ENCODE data around the gene ZBP1. TPM values are rescaled to one million over a fixed set of nuclear protein-coding genes. Genes with fewer than 3 reads are reported as not detected.

Gene ZBP1
- total and polyA plus RNA-seq, 2 experiments from 2014 or later = not detected

- Histone ChIP-seq H3K9me3 (ENCODE audit: low read depth) (no peaks in the 10 kb centered on the region), H3K27me3 (peaks cover 11% of the 10 kb centered on the region), H3K4me1 (ENCODE audit: low read depth) (no peaks in the 10 kb centered on the region), H3K36me3 (no peaks in the 10 kb centered on the region), H3K4me3 (no peak overlapping the region), H3K27ac (no peak overlapping the region)
- no peak for DNase-seq (ENCODE audit: low read depth in 1 of 2, low spot score in 1 of 2)
- no peak for TF ChIP-seq CTCF (IDR thresholded peaks at IDR 0.05; ENCODE audit: low read depth, low read length)
These were observed 3.9 kb downstream of the ZBP1 start for GRCh38 chr20:57616143-57616951.

GRCh38 chr20:57615445-57615811 is 4.8 kb downstream of the ZBP1 start:
- peaks cover 11% of the 10 kb centered on the region for H3K27me3 ChIP-seq
- no peak for DNase-seq (ENCODE audit: low read depth in 1 of 2, low spot score in 1 of 2)
- no peaks in the 10 kb centered on the region for H3K36me3 ChIP-seq
- H3K4me3 ChIP-seq = no peak overlapping the region
- no peak overlapping the region for H3K27ac ChIP-seq
- H3K4me1 ChIP-seq (ENCODE audit: low read depth) = no peaks in the 10 kb centered on the region
- TF ChIP-seq CTCF (IDR thresholded peaks at IDR 0.05; ENCODE audit: low read depth, low read length) = no peak
- H3K9me3 ChIP-seq (ENCODE audit: low read depth) = no peaks in the 10 kb centered on the region

- DNase-seq (ENCODE audit: low read depth in 1 of 2, low spot score in 1 of 2) = no peak
- no peak overlapping the region for H3K27ac ChIP-seq
- TF ChIP-seq CTCF (IDR thresholded peaks at IDR 0.05; ENCODE audit: low read depth, low read length) = no peak
- peaks cover 11% of the 10 kb centered on the region for H3K27me3 ChIP-seq
- H3K4me1 ChIP-seq (ENCODE audit: low read depth) = no peaks in the 10 kb centered on the region
- H3K9me3 ChIP-seq (ENCODE audit: low read depth) = no peaks in the 10 kb centered on the region
- no peaks in the 10 kb centered on the region for H3K36me3 ChIP-seq
- H3K4me3 ChIP-seq = no peak overlapping the region
These were observed 5.5 kb downstream of the ZBP1 start for GRCh38 chr20:57614490-57615444.

- Histone ChIP-seq H3K4me3 (no peak overlapping the region), H3K27ac (no peak overlapping the region), H3K4me1 (ENCODE audit: low read depth) (no peaks in the 10 kb centered on the region), H3K27me3 (peaks cover 8% of the 10 kb centered on the region), H3K36me3 (no peaks in the 10 kb centered on the region), H3K9me3 (ENCODE audit: low read depth) (no peaks in the 10 kb centered on the region)
- TF ChIP-seq CTCF (IDR thresholded peaks at IDR 0.05; ENCODE audit: low read depth, low read length) = no peak
- no peak for DNase-seq (ENCODE audit: low read depth in 1 of 2, low spot score in 1 of 2)
These were observed 6.7 kb downstream of the ZBP1 start for GRCh38 chr20:57613481-57613921.

- Histone ChIP-seq H3K27me3 (peaks cover 2% of the 10 kb centered on the region), H3K9me3 (ENCODE audit: low read depth) (no peaks in the 10 kb centered on the region), H3K27ac (no peak overlapping the region), H3K4me3 (no peak overlapping the region), H3K4me1 (ENCODE audit: low read depth) (no peaks in the 10 kb centered on the region), H3K36me3 (no peaks in the 10 kb centered on the region)
- no peak for TF ChIP-seq CTCF (IDR thresholded peaks at IDR 0.05; ENCODE audit: low read depth, low read length)
- no peak for DNase-seq (ENCODE audit: low read depth in 1 of 2, low spot score in 1 of 2)
These were observed 7.3 kb downstream of the ZBP1 start for GRCh38 chr20:57612916-57613315.

Measured in cardiac muscle cell (in vitro differentiated cells and primary cell).